Activated CD4-positive, alpha-beta T cell treated with anti-CD3 and anti-CD28 coated beads for 1 hour (primary cell): ENCODE results near the gene FRMPD2.
"Not testable (repeated sequence)": the region's sequence is repeated elsewhere in the genome, so short reads cannot be mapped to it uniquely, and the experiment has no call there.

Experiments
- DNase-seq: peaks from one replicate; pipeline ENCODE4 v3.0.0-alpha.2; 2020

The FRMPD2 gene

DNA sequence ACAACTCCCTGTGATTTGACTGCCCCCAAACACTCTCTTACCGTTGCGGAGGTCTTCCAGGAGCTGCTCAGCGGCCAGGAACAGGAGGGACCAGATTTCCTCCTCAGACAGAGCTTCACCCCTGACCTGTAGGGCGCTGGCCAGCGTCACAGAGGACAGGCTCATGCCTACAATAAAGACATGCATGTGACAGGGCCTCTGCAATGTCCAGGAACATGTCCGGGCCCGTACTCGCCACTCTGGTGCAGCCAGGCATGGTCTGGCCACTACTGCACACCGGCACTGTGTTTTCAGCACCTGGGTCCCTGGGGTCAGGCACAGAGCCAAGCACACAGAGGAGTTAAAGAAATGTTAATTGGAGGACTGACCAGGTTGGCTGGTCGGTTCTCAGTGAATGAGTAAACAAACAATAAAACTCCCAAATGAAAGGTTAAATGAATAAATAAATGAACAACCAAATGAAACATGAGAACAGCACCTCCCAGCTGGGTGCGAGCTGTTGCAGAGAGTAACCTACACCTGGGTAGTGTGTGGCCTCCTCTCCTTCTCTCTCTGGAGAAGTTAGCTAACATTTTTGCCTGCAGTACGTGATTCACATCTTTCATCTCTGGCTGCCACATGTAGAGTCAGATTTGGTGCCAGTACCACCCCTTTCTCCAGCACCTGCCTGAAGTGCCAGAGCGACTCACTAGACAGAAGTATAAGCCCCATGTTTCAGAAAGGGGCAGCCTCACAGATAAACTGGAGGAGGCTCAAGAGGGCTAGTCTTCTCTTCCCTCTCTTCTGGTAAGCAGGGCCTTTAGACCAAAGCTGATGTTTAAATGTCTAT lies 22.8 kb downstream of the FRMPD2 start:
- DNase-seq, result no peak

GRCh38 chr10:48251152-48251524 lies 23.4 kb downstream of the FRMPD2 start:
- no peak for DNase-seq

- DNase-seq, result no peak
These were observed 24.6 kb downstream of the FRMPD2 start for GRCh38 chr10:48249763-48250351.

- DNase-seq, result no peak
These were observed 25.3 kb downstream of the FRMPD2 start for GRCh38 chr10:48249004-48249762.

DNA sequence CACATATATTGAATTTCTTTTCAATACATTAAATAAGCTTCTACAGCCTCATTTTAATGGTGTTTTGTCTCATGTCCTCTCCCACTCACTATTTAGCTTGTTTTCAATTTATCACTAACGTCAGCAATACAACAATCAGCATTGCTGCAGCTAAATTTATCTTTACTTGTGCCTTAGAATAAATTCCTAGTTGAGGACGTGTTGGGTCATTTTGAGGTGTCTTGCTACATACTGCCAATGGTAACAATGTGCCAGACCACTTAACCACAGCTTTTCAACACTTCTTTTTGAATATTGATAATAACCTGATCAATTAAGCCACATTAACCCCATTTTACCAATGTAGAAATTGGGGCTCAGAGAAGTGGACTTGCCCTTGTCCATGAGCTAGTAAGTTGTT lies 26.0 kb downstream of the FRMPD2 start:
- no peak for DNase-seq

GRCh38 chr10:48247680-48248079 lies 26.8 kb downstream of the FRMPD2 start:
- DNase-seq, result no peak

GRCh38 chr10:48246501-48246900 lies 28.0 kb downstream of the FRMPD2 start:
- no peak for DNase-seq

DNA sequence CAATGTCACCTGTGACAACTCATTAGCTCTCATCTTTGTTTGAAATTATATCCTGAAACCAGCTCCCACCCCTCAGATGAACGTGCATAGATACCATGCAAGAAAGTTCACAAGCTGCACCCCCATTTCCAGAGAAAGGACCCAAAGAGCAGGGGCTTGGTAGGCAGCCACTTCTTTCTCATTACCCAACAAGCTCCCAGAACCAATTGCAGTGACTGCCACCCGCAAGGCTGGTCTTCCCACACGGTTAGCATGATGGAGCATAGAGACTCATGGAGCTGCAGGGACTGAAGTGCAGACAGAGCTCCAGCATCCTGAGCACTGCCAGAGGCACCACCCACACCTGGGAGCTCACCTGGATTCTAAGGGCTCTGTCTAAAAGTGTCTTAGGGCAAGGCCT lies 28.5 kb downstream of the FRMPD2 start:
- DNase-seq, result no peak

GRCh38 chr10:48243921-48244320 lies 30.6 kb downstream of the FRMPD2 start:
- not testable (repeated sequence) for DNase-seq

DNA sequence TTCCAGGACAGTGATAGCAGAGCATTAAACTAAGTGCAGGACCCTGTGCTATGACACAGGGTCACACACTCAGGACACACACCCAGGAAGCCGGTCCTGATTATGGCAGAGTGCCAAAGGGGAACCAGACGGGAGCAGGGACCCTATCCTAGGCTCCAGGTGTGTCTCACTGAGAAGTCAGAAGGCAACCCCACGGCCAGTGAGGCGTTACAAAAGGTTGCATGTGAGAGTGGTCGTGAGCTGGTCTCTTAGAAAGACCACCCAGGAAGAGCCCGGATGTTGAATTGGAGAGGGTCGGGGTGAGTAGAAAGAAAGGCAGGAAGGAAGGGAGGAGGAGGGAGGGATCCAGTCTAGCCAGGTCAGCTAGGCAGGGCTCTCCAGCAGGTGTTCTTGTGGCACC lies 31.0 kb downstream of the FRMPD2 start:
- DNase-seq, result no peak

GRCh38 chr10:48242171-48242904 lies 32.2 kb downstream of the FRMPD2 start:
- DNase-seq, result no peak

GRCh38 chr10:48241332-48241731 lies 33.2 kb downstream of the FRMPD2 start:
- DNase-seq, result no peak

GRCh38 chr10:48240196-48240595 lies 34.3 kb downstream of the FRMPD2 start:
- DNase-seq, result no peak

GRCh38 chr10:48239618-48240017 lies 34.9 kb downstream of the FRMPD2 start:
- no peak for DNase-seq

- DNase-seq, result no peak
These were observed 35.5 kb downstream of the FRMPD2 start for GRCh38 chr10:48238826-48239520.

DNA sequence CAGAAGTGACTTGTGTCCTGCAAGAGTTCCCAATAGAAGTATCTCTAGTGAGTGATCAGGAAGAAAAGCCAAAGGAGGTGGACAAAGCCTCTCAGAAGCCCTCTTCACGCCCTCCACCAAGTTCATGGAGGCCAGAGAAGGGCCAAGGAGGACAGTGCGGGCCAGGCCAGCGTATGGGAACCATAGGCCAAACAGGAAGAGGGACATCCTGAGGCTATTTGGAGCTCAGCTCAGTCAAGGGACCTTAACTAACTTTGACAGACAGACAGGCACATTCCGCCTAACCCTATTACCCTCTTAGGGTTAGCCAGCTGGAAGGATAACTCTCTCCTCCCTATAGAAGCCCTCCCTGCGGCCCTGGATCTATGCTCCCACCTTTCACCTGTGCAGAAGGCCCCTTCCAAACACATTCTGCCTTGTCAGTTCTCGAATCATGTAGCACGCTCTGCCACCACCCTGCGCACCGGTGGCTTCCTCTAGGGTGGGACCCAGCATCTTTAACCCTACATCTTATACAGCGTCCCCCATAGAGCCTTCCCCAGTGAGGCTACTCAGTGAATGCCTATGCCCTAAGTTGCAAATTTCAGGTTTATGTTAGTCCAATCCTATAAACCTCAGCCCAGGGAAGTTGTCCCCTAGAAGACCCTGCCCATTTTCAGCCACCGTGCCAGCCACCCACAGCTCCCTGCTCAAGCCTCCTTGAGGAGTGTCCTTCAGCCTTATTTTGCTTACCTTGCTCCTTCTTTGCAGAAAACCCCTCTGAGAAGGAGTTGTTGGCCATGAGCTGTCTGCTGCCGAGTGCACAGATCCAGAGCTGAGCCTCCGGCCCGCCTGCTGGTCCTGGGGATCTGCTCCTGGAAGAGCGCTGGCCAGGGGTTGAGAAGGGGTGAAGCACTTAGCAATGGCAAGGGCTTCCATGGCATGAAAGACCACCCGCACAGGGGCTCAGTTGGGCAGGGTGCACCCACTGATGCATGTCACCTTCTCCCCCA lies 36.9 kb downstream of the FRMPD2 start:
- DNase-seq, result no peak

DNA sequence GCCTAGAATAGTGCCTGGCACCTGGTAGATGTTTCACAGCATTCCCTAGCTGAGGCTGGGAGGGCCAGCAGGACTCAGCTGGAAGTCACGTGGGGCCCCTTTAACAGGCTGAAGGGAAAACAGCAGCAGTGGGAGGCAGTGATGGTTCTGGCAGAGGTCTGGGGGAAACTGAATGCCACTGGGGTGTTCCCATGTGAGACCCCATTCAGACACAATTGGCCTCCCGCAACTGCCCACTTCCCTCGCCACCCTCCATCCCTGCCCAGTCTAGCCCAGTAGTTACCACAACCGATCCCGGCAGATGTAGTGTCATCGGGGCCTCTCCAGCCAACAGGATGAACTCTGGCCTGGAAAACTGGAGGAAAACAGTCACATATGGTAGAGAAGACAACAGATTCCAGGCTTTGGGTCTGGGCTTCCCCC lies 38.3 kb downstream of the FRMPD2 start:
- no peak for DNase-seq

DNA sequence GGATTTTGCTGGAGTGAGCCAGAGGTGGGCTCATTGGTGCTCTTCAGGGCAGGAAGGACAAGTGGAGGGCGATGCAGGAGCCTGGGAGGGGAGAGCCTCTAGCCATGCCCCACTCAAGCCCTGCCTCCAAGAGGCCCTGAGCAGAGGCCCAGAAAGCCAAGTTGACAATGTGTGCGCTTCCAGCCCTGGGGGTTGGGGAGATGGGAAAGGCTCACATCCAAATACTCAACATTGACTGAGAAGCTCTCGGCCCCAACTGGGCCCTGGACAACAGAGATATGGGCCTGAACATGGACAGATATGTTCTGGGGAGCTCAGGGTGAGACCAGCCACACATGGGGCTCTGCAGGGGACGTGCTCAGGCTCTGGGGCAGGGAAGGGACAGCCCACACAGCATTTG lies 39.0 kb downstream of the FRMPD2 start:
- DNase-seq, result no peak

GRCh38 chr10:48234787-48235186 lies 39.7 kb downstream of the FRMPD2 start:
- no peak for DNase-seq

DNA sequence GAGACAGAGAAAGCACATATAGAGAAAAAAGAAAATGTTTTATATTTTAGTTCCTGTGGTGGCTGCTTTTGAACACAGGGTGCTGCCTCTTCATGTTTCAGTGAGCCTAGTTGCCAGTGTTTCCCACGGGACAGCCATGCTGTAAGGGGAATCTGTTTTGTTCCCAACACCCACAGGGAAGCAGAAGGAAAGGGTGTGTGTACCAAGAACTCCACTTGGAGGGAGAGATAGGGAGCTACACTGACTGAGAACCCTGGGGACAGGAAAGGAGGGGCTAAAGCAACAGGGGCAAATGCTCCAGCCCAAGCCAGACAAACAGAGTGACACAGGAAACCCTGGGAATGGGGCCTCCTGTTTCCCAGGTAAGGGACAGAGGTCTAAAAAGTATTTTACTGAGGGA lies 40.2 kb downstream of the FRMPD2 start:
- DNase-seq, result no peak

DNA sequence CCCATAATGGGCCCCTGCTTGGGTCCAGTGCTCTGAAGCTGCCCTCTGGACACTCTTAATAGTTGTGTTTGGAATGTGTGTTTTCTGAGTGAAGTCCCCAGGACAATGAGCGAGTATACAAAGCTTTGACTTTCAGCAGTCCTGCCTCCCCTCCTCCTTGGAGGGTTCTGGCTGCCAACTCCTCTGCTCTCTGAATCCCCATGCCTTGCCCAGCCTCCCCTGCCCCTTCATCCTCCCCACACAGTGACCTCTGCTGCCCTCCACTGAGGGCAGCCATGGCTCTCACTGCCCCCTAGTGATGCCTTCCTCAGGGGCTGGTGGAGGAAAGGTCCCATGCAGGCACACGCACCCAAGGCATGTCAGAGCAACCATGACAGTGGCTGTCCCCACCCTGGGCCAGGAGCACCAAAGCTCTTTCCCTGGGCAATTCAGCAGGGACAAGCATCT lies 40.9 kb downstream of the FRMPD2 start:
- no peak for DNase-seq
